T-helper 2 cell (primary cell): ENCODE data around the gene REXO4.
"Not testable (repeated sequence)": the region's sequence is repeated elsewhere in the genome, so short reads cannot be mapped to it uniquely, and the experiment has no call there.

Experiments
- DNase-seq, 5 experiments: peaks; one replicate each; pipeline versions ENCODE4 v3.0.0 to v3.0.0-alpha.2; 2012 to 2022

Gene REXO4

DNA sequence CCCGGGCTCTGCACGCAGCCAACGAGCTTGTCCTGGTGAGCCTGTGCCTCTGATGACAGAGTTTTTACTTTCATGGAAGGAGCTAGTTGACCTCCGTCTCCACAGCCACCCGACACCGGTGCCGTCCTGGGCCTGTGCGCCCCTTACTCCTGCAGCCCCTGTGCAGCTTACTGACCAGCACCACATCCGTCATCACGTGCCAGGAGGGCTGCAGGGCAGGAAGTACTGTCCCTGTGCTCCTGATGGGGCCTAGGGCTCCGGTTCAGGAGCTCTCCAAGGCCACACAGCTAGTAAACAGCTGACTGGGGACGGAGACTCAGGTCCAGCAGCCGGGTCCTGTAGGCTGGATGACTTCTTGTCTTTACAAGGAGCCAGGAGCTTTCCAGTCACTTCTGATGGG lies 31.5 kb downstream of the REXO4 start:
- DNase-seq, result no peak

DNA sequence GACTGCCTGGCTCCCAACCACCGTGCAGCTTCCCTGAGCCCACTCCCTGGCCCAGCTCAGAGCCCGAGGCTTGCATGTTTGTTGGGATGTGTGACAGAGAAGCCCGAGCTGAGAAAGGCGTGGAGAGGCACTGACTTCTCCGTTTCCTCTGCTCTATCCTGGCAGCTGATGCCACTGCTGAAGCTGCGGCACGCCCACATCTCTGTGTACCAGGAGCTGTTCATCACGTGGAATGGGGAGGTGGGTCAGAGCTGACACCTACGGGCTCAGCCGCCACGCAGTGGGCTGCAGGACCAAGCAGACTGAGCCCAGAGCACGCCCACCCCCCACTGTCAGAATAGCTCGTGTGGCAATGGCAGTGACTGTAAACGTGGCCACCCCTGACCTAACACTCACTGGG lies 32.4 kb downstream of the REXO4 start:
- DNase-seq, result no peak

DNA sequence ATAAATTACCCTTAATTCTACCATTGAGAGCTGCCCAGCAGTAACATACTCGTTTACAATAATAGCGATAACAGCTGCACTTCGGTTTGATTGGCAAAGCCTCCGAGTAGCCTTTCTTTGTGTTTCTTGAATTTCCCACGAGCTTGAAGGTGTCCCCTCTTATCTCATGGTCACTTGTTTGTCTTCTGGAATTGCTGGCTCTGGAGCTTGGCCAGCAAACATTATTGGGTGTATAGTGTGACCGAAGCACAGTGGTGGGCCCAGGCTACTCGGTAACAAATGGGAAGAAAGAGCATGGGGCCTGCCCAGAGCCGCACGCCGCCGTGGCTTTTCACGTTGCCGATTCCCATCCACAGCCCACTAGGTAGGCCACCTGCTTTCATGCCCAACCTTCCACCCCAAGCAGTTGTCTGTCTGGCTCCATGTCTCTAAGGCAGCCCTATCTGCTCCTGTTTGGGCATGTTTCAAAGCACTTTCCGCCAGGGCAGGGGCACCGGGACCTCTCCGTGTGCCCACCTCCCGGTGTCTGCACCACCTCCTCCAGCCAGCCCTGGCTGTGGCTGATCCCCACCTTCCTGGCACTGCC lies 33.0 kb downstream of the REXO4 start:
- DNase-seq, result no peak

DNA sequence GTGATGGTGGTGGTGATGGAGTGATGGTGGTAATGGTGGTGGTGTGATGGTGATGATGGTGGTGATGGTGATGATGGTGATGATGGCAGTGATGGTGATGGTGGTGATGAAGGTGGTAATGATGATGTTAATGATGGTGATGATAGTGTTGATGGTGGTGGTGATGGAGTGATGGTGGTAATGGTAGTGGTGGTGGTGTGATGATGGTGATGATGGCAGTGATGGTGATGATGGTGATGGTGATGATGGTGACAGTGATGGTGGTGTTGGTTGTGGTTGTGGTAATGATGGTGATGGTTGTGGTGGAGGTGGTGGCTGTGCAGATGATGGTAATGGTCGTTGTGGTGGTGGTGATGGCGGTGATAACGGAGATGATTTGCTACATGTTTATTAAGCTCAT lies 34.4 kb downstream of the REXO4 start:
- DNase-seq, result no peak

DNA sequence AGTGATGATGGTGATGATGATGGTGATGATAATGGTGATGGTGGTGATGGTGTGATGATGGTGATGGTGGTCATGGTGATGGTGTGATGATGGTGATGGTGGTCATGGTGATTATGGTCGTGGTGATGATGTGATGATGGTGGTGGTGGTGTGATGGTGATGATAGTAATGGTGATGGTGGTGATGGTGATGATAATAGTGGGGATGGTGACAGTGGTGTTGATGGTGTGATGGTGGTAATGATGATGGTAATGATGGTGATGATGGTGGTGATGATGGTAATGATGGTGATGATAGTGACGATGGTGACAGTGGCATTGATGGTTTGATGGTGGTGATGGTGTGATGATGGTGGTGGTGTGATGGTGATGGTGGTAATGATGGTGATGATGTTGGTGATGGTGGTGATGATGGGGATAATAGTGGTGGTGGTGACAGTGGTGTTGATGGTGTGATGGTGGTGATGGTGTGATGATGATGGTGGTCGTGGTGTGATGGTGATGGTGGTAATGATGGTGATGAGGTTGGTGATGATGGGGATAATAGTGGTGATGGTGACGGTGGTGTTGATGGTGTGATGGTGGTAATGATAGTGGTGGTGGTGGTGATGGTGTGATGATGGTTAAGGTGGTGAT lies 35.2 kb downstream of the REXO4 start:
- DNase-seq, result no peak

DNA sequence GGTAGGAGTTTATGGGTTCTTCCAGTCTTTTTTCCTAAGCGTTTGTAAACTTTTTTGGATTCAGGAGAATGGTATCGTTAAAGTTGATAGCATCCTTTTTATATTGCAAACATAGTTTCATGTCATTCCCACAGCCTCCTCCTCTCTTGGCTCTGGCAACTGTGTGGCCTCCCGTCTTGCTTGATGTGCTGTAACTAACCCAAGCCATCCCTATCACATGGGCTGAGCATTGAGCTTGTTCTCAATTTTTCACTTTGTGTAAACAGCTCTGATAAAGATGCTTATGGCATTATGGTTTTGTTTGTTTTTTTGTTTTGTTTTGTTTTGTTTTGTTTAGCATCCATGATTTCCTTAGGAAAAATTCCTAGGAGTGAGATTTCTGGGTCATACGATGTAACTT lies 37.1 kb downstream of the REXO4 start:
- DNase-seq, result no peak

DNA sequence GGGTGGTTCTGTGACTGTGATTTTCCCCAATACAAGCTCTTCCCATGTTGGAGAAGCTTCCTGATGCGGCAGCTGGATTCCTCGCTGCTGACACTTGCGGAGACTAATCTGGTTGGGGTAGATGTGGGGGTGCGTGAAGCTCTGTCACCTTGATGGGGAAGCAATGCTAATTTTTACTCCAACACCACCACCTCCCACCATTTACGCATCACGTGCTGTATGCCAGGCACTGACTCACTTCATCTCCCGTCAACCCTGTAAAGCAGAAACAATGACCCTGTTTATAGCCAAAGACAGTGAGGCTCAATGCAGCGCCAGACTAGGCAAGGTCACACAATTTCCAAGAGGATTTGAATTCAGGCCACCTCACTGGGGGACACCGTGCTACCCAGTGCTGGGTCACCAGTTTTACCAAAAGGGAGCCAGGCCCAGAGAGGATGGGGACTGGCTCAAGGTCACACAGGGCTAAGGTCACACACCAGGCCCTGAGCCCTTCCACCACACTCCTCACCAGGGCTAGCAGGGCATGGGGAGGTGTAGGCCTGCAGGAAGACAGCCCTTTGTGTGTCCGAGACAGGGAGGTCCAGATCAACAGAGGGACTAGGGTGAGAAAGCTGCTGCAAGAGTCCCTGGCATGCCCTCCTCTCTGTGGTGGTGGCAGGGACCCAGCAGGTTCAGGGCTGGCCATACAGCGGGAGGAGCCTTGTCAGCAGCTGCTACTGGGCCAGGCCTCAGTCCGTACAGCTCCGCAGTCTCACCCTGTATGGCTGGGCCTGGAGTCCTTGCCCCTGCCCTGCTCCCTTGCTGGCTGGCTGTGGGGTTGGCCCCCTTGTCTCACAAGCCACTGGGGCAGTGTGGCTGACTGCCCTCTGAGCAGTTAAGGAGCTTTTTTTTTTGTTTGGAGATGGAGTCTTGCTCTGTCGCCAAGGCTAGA lies 38.4 kb downstream of the REXO4 start:
- no peak for DNase-seq

DNA sequence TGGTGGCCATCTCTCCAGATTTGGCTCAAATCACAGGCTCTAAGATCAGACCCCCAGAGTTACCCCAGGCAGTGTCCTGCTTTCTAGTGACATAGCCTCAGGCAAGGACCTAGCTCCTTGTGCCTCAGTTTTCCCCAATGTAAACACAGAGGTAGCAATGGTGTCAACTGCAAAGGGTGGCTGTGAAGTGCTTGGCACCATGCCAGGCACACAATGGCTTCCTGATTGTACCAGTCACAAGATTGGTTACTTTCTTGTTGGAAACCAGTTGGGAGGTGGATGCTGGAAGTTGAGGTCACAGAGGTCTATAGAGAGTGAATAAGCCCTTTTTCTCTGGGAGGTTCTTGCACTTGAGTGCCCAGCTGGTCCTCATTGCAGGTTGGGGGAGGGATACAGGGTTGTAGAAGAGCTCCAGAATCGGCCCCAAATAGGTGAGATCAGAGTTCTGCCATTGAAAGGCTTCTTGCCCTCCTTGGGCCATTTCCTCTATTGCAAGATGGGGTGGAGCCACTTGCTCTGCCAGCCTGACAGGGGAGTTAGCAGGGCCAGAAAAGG lies 39.3 kb downstream of the REXO4 start:
- DNase-seq, result no peak

DNA sequence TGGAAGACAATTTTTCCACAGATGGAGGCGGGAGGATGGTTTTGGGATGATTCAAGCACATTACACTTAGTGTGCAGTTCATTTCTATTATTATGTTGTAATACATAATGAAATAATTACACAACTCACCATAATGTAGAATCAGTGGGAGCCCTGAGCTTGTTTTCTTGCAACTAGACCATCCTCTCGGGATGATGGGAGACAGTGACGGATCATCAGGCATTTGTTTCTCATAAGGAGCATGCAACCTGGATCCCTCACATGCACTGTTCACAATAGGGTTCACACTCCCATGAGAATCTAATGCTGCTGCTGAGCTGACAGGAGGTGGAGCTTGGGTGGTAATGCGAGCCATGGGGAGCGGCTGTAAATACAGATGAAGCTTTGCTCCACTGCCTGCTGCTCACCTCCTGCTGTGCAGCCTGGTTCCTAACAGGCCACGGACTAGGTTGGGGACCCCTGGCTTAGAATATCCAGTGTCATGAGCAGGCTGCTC lies 40.0 kb downstream of the REXO4 start:
- no peak for DNase-seq

DNA sequence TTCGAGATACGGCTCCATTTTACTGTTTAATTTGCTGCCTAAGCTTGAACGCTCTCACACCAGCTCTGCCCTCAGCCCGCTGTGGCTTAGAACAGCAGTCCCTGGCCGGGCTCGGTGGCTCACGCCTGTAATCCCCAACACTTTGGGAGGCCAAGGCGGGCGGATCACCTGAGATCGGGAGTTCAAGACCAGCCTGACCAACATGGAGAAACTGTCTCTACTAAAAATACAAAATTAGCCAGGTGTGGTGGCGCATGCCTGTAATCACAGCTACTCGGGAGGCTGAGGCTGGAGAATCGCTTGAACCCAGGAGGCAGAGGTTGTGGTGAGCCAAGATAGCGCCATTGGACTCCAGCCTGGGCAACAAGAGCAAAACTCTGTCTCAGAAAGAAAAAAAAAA lies 40.5 kb downstream of the REXO4 start:
- DNase-seq, result not testable (repeated sequence)

DNA sequence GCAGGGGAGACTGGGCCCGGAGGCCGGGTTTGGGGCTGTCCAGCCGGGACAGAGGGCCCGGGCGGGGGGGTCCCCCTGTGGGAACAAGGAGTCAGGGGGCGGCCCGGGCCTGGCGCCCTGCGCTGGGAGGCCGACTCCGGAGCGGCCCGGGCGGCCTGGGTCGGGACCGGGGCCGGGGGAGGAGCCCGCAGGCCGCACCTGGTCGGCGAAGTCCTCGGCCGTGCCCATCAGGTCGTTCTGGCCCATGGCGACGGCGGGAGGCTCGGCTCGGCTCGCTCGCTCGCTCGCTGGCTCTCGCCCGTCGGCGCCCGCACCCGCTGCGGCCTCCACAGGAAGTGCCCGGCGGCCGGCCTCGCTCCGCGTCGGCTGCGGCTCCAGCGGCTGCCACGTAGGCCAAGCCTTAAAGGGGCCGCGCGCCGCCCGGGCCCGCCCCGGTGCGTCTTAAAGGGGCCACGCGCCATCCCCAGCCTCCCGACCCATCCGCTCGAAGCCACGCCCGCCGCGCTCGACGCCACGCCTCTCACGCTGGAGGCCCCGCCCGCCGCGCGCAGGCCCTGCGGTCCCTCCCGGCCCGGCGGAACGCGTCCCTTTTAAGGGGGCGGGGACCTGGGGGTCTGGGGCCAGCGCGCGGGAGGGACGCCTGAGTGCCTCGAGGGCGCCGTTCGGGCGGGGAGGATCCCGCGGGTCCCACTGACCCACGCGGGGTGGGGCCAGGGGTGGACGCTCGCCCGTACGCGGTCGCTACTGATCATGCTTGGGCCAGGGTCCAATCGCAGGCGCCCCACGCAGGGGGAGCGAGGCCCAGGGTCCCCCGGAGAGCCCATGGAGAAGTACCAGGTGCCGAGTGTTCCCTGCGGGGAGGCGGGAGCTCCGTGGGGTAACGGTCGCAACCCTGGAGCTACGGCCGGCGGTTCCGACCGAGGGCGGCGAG lies 41.8 kb downstream of the REXO4 start, which contains the start of the genes STKLD1 and SURF4:
STKLD1 (plus strand) TSS at position 643 of the 931 bp plus-strand sequence; CDS start at position 751, 108 bp downstream.
SURF4 (minus strand) TSS at position 337 of the 931 bp plus-strand sequence; CDS start at position 246, 91 bp downstream.
- peak; percentile 88 to 97 (median 91) for DNase-seq

DNA sequence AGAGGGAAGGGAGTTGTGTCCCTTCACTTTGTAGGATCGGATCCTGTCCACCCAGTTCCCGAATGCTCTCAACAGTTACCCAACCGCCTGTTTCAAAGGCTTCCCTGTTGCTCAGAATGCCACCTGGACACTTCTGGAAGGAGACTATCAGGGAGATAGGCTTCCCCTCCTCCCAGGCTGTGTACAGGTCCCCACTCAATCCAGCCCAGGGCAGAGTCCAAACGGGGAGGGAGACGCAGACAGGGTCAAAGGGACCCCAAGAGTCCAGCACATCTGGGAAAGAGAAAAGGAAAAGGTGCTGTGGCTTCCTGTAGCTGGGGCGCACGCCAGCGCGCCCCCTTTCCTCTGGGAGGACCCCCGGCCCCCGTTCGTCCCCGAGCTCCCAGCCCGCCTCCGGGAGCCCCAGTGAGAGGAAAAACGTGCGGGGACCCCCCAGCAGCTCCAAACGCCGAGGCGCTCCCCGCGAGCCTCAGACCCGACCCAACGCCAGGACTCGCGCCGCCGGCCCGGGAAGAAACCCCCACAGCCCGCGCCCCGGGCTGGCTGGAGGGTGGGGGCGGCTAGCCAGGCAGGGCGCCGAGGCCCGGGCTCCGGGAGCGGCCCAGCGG lies 42.6 kb downstream of the REXO4 start:
- DNase-seq, result peak in 1 of 5 experiments; percentile 38

DNA sequence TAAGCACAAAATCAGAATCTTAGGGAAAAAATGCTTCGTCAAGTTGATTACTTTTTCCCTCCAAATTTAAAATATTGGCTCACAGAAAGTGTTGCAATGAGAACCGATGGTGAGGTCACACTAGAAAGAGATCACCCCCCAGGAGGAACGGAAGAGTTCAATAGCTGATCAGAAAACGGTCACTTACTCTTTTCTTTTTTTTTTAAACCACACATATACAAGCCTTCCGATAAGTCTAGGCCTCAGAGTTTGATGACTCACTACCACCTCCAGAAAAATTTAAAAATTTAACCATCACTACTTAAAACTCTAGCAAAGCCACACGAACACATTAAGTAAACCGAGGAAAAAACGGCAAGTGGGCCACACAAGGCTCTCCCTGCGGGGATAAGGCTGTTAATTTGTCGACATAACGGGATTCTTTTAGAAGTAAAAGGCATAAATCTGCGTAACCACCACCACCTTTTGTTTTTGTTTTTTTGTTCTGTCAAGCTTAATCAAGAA lies 43.1 kb downstream of the REXO4 start:
- peak in 2 of 5 experiments; percentile 54 to 87 for DNase-seq

DNA sequence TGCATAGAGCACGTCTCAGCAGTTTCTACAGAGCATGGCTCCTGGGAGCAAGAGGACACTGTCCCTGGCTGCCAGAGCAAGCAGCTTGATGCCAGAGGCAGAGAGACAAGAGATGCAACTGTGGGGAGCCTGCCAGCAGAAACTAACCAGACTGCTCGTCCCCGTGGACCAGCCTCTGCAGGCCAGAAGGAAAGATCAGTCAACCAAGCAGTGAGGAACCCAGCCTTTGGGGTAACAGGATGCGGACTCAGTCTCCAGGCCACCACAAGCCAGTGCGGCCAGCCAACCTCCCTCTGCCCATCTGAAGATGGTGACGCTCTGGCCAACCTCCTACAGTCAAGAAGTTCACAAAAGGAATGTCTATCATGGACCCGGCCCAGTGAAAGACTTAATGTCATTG lies 45.7 kb downstream of the REXO4 start:
- no peak for DNase-seq

DNA sequence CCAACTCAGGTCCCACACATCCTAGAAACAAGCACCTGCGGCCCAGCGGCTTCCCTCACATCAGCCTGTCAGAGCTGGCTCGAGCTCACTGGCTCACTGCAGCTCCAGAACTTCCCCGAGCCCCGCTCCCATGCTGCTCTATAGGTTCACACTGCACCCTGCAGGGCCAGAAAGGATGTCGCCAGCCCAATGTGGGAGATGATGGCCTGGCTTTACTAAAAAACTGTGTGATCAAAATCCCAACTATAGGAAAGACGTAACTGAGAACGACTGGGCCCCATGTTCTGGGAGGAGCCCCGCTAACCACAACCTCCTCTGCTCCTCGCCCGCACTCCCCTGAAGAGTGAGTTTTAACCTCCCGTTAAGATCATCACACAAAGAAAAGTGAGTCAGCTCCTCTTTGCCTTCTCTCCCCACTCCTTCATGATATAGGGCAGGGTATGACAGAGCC lies 46.5 kb downstream of the REXO4 start:
- DNase-seq, result peak in 4 of 5 experiments; percentile 58 to 88 (median 72)

DNA sequence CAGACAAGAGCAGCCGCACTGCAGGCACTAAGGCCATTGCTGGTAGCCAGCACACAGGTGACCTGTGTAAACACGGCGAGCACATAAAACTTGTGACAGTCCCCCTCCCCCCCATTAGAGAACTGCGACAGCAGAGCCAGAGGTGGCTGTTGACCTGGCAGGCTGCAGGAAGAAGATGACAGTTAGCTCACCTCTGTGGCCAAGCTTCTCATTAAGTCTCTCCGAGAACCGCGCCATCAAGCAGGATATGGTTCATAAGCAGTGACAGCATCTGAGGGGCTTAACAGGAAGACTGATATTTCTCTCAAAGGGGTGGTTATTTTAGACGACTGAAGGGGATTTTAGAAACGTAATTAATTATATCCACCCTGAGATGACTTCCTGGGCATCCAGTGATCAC lies 47.1 kb downstream of the REXO4 start:
- DNase-seq, result peak in 3 of 5 experiments; percentile 26 to 88 (median 75)

DNA sequence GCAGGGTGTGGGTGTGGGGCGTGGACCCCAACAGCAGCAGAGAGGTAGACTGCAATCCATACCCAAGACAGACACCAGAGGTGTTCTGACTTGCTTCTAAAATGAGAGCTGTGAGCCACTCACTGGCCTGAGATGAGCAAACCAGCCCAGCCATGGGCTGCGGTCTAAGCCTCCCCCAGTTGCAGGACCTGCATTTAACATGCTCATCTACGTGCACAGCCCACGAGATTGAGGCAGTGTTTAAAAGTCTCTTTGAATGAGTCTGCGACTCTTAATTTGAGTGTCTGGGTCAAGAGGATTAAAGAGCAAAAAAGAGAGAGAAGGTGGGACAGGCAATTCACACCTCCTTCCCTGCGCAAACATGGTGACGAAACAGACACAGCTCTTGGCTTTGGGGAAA lies 47.9 kb downstream of the REXO4 start:
- peak in 2 of 5 experiments; percentile 64 to 72 for DNase-seq

DNA sequence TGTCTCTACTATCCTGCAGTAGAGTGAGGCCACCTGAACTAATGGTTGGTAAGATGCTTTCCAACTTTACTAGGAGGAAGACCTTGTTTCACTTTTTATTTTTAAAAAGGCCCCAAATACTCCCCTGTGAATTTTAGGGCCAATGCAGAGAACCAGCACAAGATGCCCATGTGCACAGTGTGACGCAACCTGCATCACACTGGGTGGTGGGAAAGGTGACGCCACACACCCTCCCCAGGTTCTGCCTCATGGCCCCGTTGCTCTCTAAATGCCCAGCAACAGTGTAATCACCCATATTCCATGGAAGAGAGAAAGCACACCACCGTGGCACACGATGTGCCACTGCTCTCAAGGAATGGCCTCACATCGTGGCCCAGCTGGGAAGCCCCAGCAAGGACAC lies 48.4 kb downstream of the REXO4 start:
- DNase-seq, result peak in 1 of 5 experiments; percentile 34

DNA sequence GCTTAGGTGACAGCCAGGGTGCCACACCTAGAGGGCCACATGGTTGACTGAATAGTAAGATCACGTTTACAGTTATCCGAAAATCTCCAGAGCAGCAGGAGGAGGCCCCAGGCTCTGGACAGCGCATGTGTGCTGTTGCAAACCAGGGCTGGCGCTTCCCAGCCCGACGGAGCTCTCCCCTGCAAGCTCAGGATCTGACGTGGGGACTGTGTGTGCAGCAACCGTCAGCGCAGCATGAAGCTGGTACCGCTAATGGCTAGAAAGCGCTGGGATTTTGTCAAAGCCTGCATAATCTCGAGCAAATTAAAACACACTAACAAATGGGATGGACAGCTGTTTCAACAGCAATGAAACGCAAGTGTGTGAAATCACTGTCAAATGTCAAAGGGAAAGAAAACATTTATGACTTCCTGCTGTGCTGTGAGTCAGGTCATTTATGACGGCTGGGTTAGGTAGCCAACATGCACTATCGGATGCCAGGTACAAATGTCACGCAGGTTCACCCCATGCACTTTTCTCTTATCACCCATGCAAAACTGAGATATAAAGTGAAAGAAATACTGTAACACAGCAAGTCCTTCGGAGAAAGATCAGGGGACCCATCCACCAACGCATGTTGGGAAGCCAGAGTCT lies 49.4 kb downstream of the REXO4 start:
- DNase-seq, result no peak

DNA sequence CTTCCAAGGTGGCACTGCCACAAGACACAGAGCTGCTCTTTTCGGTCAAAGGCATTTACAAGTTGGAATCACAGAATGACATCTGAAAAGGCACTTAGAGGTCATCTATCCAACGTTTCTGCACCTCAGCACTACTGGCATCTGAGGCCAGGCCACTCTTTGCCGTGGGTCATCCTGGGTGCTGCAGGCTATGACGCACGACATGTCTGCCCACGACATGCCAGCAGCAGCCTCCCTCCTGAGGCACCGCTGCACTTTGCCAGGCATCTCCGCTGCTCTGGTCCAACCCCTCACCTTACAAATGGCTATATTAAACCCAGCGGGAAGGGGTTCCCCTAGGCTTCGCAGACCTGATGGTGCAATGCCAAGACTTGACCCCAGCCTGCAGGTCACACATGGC lies 50.0 kb downstream of the REXO4 start:
- DNase-seq, result no peak
